ENCODE measurements around the gene TAS2R43. TPM values are rescaled to one million over a fixed set of nuclear protein-coding genes. Genes with fewer than 3 reads are reported as not detected.
"Not testable (repeated sequence)": the region's sequence is repeated elsewhere in the genome, so short reads cannot be mapped to it uniquely, and the experiment has no call there.

Gene TAS2R43
- total and polyA plus RNA-seq, 2 experiments from 2014 or later: 1.0 to 2.7 TPM

DNA sequence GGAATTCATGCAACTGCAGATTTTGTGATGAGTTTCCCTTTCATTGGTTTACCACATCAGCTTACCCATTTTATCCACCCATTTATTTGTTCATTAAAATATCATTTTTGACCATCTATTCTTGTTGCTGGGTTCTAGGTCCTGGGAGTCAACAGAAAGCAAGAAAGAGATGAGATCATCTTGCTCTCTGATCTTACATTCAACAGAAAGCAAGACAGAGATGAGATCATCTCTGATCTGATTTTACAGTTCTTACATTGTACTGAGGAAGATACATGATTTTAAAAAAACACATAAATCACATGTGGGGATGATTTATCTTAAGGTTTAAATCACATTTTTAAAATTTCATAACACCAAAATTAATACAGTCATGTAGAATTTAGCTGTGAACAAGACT is 32.3 kb downstream of the TAS2R43 start:
- no peaks in the 10 kb centered on the region for H3K27me3 ChIP-seq
- H3K9me3 ChIP-seq (ENCODE audit: low read depth): no peaks in the 10 kb centered on the region
- no peak overlapping the region for H3K27ac ChIP-seq
- no peak for DNase-seq (ENCODE audit: low read depth in 1 of 2, low spot score in 1 of 2)
- no peaks in the 10 kb centered on the region for H3K36me3 ChIP-seq
- H3K4me1 ChIP-seq (ENCODE audit: low read depth): no peaks in the 10 kb centered on the region
- TF ChIP-seq, protein P1, sequence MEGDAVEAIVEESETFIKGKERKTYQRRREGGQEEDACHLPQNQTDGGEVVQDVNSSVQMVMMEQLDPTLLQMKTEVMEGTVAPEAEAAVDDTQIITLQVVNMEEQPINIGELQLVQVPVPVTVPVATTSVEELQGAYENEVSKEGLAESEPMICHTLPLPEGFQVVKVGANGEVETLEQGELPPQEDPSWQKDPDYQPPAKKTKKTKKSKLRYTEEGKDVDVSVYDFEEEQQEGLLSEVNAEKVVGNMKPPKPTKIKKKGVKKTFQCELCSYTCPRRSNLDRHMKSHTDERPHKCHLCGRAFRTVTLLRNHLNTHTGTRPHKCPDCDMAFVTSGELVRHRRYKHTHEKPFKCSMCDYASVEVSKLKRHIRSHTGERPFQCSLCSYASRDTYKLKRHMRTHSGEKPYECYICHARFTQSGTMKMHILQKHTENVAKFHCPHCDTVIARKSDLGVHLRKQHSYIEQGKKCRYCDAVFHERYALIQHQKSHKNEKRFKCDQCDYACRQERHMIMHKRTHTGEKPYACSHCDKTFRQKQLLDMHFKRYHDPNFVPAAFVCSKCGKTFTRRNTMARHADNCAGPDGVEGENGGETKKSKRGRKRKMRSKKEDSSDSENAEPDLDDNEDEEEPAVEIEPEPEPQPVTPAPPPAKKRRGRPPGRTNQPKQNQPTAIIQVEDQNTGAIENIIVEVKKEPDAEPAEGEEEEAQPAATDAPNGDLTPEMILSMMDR (IDR thresholded peaks at IDR 0.05; ENCODE audit: low read depth, low read length): no peak
- no peak overlapping the region for H3K4me3 ChIP-seq

DNA sequence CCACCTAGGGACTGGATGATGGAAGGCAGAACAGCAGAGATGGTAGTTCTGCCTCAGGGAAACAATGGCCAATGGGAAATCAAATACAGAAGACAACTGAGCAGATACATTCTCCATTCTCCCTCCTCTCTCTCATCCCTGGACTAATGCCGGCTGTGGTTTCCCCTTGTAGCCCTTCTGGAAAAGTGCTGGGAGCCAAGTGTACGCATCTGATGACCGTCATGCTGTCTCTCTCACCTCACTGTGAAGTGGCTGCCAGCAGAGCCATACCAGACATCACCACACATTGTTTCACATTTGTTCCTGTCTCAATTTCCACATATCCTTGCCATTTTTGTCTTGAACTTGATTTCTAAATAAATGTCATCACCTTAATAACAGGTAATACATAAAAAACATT is 33.1 kb downstream of the TAS2R43 start:
- no peaks in the 10 kb centered on the region for H3K9me3 ChIP-seq (ENCODE audit: low read depth)
- TF ChIP-seq, protein P1 (IDR thresholded peaks at IDR 0.05; ENCODE audit: low read depth, low read length): no peak
- DNase-seq (ENCODE audit: low read depth in 1 of 2, low spot score in 1 of 2): peak in 1 of 2 donors; percentile 29
- H3K27ac ChIP-seq: no peak overlapping the region
- H3K27me3 ChIP-seq: no peaks in the 10 kb centered on the region
- H3K4me3 ChIP-seq: no peak overlapping the region
- H3K36me3 ChIP-seq: no peaks in the 10 kb centered on the region
- no peaks in the 10 kb centered on the region for H3K4me1 ChIP-seq (ENCODE audit: low read depth)

DNA sequence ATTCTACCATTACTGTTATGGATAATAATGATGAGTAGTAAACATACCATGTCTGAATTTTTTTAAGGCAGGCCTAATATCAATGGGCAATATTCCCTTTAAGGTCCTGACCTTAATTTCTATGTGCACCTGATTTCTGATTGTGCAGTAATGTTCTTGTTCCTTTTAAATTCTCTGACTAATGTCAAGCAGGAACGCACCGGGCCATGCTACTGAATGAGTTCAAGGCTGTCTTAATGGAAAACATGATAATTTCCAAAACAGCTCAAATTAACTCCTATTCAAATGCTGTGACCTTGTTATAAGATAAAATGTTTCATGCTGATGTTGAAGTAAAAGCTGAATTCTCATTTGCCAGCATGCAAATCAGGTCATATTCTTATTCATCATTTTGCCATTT is 36.8 kb downstream of the TAS2R43 start:
- no peak overlapping the region for H3K4me3 ChIP-seq
- H3K27ac ChIP-seq: no peak overlapping the region
- H3K9me3 ChIP-seq (ENCODE audit: low read depth): peaks cover 3% of the 10 kb centered on the region
- H3K36me3 ChIP-seq: no peaks in the 10 kb centered on the region
- no peaks in the 10 kb centered on the region for H3K27me3 ChIP-seq
- H3K4me1 ChIP-seq (ENCODE audit: low read depth): no peaks in the 10 kb centered on the region
- TF ChIP-seq, protein P1 (IDR thresholded peaks at IDR 0.05; ENCODE audit: low read depth, low read length): no peak
- DNase-seq (ENCODE audit: low read depth in 1 of 2, low spot score in 1 of 2): no peak

DNA sequence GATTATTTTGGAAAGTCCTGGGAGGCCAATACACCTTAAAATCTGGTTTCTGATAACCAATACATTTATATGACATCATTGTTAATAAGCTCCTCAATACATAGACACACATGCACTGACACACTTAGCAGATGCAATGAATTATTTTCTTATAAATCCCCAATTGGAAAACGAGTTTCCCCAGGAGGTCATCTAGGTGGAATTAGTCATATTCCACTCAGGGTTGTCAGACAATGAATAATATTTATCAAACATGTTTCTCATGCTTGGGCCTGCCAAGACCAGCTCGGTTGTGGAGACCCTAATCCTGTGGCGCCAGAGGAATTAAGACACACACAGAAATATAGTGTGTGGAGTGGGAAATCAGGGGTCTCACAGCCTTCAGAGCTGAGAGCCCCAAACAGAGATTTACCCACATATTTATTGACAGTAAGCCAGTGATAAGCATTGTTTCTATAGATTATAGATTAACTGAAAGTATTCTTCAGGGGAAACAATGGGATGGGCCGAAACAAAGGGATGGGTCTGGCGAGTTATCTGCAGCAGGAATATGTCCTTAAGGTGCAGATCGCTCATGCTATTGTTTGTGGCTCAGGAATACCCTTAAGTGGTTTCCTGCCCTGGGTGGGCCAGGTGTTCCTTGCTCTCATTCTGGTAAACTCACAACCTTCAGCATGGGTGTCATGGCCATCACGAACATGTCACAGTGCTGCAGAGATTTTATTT is 42.1 kb downstream of the TAS2R43 start:
- H3K27me3 ChIP-seq; H3K4me3 ChIP-seq; H3K4me1 ChIP-seq (ENCODE audit: low read depth); H3K27ac ChIP-seq; DNase-seq (ENCODE audit: low read depth in 1 of 2, low spot score in 1 of 2); H3K36me3 ChIP-seq; H3K9me3 ChIP-seq (ENCODE audit: low read depth): not testable (repeated sequence)

DNA sequence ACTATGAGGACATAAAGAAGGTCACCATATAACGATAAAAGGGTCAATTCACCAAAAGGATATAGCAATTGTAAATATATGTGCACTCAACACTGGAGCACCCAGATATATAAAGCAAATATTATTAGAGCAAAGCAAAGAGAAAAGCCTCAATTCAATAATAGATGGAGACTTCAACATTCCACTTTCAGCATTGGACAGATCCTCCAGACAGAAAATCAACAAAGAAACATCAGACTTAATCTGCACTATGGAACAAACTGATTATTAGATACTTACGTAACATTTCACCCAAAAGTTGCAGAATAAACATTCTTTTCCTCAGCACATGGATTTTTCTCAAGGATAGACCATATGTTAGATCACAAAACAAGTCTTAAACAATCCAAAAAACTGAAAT is 50.7 kb downstream of the TAS2R43 start:
- peaks cover 11% of the 10 kb centered on the region for H3K36me3 ChIP-seq
- not testable (repeated sequence) for H3K27me3 ChIP-seq; H3K4me1 ChIP-seq (ENCODE audit: low read depth); H3K27ac ChIP-seq; H3K9me3 ChIP-seq (ENCODE audit: low read depth); H3K4me3 ChIP-seq
- peak in 1 of 2 donors; percentile 2 for DNase-seq (ENCODE audit: low read depth in 1 of 2, low spot score in 1 of 2)

Other genes with a start within 250 kb of the TAS2R43 start
- 0.67 and 8.8 TPM in 2 replicates for gene PRR4, start 242.8 kb downstream of the TAS2R43 start, total RNA-seq
- 5.3 and 7.1 TPM in 2 replicates for gene PRR4, start 242.8 kb downstream of the TAS2R43 start, polyA plus RNA-seq
- 30.2 and 35.0 TPM in 2 replicates for gene PRH1, start 208.1 kb downstream of the TAS2R43 start, total RNA-seq
- 35.3 and 38.6 TPM in 2 replicates for gene PRH1, start 208.1 kb downstream of the TAS2R43 start, polyA plus RNA-seq
- gene TAS2R13, start 182.8 kb downstream of the TAS2R43 start, total RNA-seq: 0.11 and 0.69 TPM in 2 replicates
- gene TAS2R13, start 182.8 kb downstream of the TAS2R43 start, polyA plus RNA-seq: not detected in 2 replicates
- gene PRH2, start 163.1 kb downstream of the TAS2R43 start, total RNA-seq: not detected in 2 replicates
- 0.43 and 2.1 TPM in 2 replicates for gene PRH2, start 163.1 kb downstream of the TAS2R43 start, polyA plus RNA-seq
- gene TAS2R14, start 153.1 kb downstream of the TAS2R43 start, total RNA-seq: 1.2 and 3.2 TPM in 2 replicates
- 1.0 and 3.0 TPM in 2 replicates for gene TAS2R14, start 153.1 kb downstream of the TAS2R43 start, polyA plus RNA-seq
- gene TAS2R50, start 105.4 kb downstream of the TAS2R43 start, total RNA-seq: 1.1 and 1.9 TPM in 2 replicates
- 0.23 TPM in 1 of 2 replicates, not detected in the other for gene TAS2R50, start 105.4 kb downstream of the TAS2R43 start, polyA plus RNA-seq
- gene TAS2R20, start 94.0 kb downstream of the TAS2R43 start, total RNA-seq: 0.49 and 3.6 TPM in 2 replicates
- gene TAS2R20, start 94.0 kb downstream of the TAS2R43 start, polyA plus RNA-seq: 0.25 and 0.61 TPM in 2 replicates
- gene TAS2R19, start 69.7 kb downstream of the TAS2R43 start, total RNA-seq: 1.8 and 3.5 TPM in 2 replicates
- not detected in 2 replicates for gene TAS2R19, start 69.7 kb downstream of the TAS2R43 start, polyA plus RNA-seq
- 1.3 and 3.0 TPM in 2 replicates for gene TAS2R31, start 60.9 kb downstream of the TAS2R43 start, total RNA-seq
- gene TAS2R31, start 60.9 kb downstream of the TAS2R43 start, polyA plus RNA-seq: 0.29 and 0.62 TPM in 2 replicates
- 0.42 and 0.63 TPM in 2 replicates for gene TAS2R46, start 30.0 kb downstream of the TAS2R43 start, total RNA-seq
- gene TAS2R46, start 30.0 kb downstream of the TAS2R43 start, polyA plus RNA-seq: 0.24 and 0.51 TPM in 2 replicates
- gene TAS2R30, start 42.3 kb upstream of the TAS2R43 start, total RNA-seq: 1.3 and 4.1 TPM in 2 replicates
- gene TAS2R30, start 42.3 kb upstream of the TAS2R43 start, polyA plus RNA-seq: 0.17 TPM in 1 of 2 replicates, not detected in the other
- gene SMIM10L1, start 78.9 kb upstream of the TAS2R43 start, total RNA-seq: 15.2 and 24.2 TPM in 2 replicates
- gene SMIM10L1, start 78.9 kb upstream of the TAS2R43 start, polyA plus RNA-seq: 17.0 and 26.3 TPM in 2 replicates
- gene TAS2R42, start 94.6 kb upstream of the TAS2R43 start, total RNA-seq: not detected in 2 replicates
- not detected in 2 replicates for gene TAS2R42, start 94.6 kb upstream of the TAS2R43 start, polyA plus RNA-seq
- not detected in 2 replicates for gene PRB3, start 177.4 kb upstream of the TAS2R43 start, total RNA-seq
- gene PRB3, start 177.4 kb upstream of the TAS2R43 start, polyA plus RNA-seq: 0.60 and 0.82 TPM in 2 replicates
- 0.67 and 1.6 TPM in 2 replicates for gene PRB4, start 218.1 kb upstream of the TAS2R43 start, total RNA-seq
- 2.5 TPM in 1 of 2 replicates, not detected in the other for gene PRB4, start 218.1 kb upstream of the TAS2R43 start, polyA plus RNA-seq

Measured in cardiac muscle cell (in vitro differentiated cells and primary cell).